Measurements from ENCODE around the gene ADARB2.
"Not testable (repeated sequence)": the region's sequence is repeated elsewhere in the genome, so short reads cannot be mapped to it uniquely, and the experiment has no call there.

ADARB2 gene

GRCh38 chr10:1399431-1400100 lies 337.8 kb downstream of the ADARB2 start:
- no peak overlapping the region for H3K27ac ChIP-seq
- TF ChIP-seq CTCF (IDR thresholded peaks at IDR 0.05): no peak
- no peak for TF ChIP-seq ZFX (IDR thresholded peaks at IDR 0.05; ENCODE audit: borderline replicate concordance)

- TF ChIP-seq ZFX (IDR thresholded peaks at IDR 0.05; ENCODE audit: borderline replicate concordance) (no peak), CTCF (IDR thresholded peaks at IDR 0.05) (no peak)
- no peak overlapping the region for H3K27ac ChIP-seq
These were observed 338.5 kb downstream of the ADARB2 start for GRCh38 chr10:1398626-1399410.

- not testable (repeated sequence) for H3K27ac ChIP-seq
These were observed 339.2 kb downstream of the ADARB2 start for GRCh38 chr10:1398116-1398515.

- H3K27ac ChIP-seq: no peak overlapping the region
- no peak for TF ChIP-seq CTCF (IDR thresholded peaks at IDR 0.05)
- no peak for TF ChIP-seq ZFX (IDR thresholded peaks at IDR 0.05; ENCODE audit: borderline replicate concordance)
These were observed 341.1 kb downstream of the ADARB2 start for GRCh38 chr10:1396297-1396635.

- no peak overlapping the region for H3K27ac ChIP-seq
- TF ChIP-seq CTCF (IDR thresholded peaks at IDR 0.05) (no peak), ZFX (IDR thresholded peaks at IDR 0.05; ENCODE audit: borderline replicate concordance) (no peak)
These were observed 341.6 kb downstream of the ADARB2 start for GRCh38 chr10:1395481-1396296.

GRCh38 chr10:1395025-1395480 lies 342.3 kb downstream of the ADARB2 start:
- H3K27ac ChIP-seq: no peak overlapping the region
- no peak for TF ChIP-seq CTCF (IDR thresholded peaks at IDR 0.05)
- TF ChIP-seq ZFX (IDR thresholded peaks at IDR 0.05; ENCODE audit: borderline replicate concordance): no peak

- no peak overlapping the region for H3K27ac ChIP-seq
- no peak for TF ChIP-seq CTCF (IDR thresholded peaks at IDR 0.05)
- no peak for TF ChIP-seq ZFX (IDR thresholded peaks at IDR 0.05; ENCODE audit: borderline replicate concordance)
These were observed 343.0 kb downstream of the ADARB2 start for GRCh38 chr10:1394155-1394912.
